GM18873 (cell line): ENCODE data around the gene LDLRAD3.

Experiments
- ATAC-seq: cut with Tn5 transposase; IDR thresholded peaks from one replicate; pipeline ENCODE4 v1.9.1; 2021; ENCODE audit warnings: mild to moderate bottlenecking, moderate library complexity, moderate number of reproducible peaks; ENCODE audit not compliant: unreplicated experiment, low FRiP score

LDLRAD3 gene

DNA sequence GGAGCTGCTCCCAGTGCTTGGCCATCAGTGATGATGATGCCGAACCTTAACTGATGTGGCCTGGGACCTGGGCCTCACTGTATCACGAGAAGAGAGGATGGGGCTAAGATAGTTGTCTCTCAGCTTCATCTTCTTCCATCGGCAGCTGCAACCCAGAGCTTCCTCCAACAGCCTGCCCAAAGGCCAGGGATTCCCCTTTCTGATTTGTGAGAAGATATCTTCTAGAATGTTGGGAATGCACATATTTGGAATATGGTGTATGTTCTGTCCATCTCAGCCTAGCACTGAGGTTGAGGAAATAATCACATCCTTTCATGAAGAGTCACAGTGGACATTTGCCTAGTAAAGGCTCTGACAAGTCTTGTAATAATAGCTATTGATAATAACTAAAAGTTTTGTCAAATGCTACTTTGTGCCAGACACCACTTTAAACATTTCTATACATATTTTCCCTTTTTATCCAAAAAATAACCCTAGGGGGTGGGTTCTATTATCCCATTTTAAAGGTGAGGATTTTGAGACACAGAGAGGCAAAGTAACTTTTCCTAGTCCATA lies 272.3 kb downstream of the LDLRAD3 start:
- ATAC-seq, result no peak

DNA sequence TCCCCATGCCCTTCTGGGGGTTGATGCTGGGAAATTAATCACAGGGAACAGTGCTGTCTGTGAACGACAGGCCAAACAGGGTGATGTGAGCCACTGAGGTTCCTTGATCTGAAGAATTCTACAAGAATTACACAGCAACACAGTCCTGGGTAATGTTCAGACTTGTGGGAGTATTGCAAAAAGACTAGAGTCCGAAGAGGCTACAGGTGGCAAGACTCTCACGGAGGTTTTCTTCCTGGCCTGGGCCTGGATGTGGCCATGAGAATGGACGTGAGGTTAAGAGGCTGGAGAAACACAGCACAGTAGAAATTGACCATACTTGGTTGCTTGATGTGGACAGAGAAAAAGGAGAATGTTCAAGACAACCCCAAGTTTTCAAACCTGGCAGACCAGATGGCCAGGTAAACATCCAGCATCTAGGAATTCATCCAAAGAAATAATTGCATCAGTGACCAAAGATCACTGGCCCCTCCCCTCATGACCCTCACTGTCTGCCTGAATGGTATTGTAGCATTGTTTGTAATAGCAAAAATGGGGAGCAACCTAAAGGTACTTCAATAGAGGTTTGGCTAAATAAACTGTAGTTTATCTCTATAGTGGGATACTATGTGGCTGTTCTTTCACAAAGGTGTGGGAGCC lies 274.5 kb downstream of the LDLRAD3 start:
- no peak for ATAC-seq

DNA sequence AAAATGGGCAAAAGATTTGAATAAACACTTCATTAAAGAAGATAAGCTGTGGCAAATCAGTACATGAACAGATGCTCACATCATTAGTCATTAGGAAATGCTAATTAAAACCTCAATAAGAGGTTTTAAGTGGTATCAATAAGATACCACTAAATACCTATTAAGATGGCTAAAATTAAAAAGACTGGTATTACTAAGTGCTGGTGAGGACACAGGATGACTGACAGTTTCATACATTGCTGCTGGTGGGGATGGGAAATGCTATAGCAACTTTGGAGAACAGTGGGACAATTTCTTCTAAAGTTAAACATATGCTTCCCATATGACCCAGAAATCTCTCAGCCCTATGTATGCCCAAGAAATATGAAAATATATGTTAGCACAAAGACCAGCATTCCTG lies 276.1 kb downstream of the LDLRAD3 start:
- no peak for ATAC-seq

DNA sequence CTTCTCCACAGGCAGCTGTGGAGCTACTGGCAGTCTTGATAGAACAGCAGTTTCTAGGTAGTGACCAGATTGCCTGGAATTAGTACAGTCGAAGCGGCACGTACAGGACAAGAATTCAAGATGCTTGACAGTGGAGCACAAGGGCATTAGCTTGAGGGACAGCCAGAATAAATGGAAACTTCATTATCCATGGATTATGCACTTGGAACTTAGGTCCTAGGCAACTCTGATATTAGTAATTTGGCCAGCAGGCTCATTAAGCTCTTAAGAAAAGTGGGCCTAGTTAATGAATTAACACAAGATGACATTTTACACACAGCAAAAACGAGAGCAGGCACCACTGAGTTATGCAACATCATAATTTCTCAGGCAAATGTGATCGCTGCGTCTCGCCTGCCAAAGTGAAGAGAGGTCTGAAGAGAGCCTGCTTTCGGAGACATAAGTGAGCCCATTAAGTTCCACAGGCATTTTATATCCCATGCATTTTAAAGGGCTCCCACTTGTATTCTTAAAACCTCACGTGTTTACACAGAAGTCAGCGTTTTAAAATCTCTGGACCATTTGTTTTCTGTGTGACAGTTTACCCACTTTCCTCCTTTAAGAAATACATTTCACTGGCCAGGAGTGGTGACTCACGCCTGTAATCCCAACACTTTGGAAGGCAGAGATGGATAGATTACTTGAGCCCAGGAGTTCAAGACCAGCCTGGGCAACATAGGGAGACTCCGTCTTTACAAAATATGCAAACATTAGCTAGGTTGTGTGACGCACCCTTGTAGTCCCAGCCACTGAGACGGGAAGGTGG lies 279.2 kb downstream of the LDLRAD3 start:
- ATAC-seq, result no peak

DNA sequence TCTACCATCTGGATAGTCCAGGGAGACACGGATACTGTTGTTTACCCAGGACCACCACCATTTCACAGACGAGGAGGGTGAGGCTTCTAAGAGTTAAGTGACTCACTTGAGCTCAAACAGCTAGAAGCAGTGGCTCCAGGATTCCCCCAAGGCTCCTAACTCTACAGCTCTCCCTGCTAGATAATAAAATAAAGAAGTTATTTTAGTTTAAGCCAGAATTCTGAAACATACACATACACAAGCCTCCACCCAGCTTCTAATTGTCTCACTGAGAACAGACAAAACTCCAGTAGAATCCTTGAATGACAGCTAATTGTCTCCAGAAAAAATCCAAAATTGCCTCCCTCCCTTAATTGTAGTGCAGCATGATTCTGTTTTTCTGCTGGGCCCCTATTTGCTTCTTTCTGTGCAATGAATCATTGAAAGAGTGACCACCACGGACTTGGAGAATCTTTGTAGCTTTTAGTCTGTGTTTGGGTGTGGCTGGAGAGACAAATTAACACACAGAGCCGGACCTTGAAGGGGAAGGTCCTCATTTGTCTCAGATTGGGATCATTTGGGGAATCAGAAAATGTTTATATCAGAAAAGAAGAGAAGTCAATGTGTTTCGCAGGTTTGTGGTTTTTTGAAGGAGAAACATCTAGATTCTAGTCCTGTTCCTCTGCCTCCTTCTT lies 280.5 kb downstream of the LDLRAD3 start:
- no peak for ATAC-seq

DNA sequence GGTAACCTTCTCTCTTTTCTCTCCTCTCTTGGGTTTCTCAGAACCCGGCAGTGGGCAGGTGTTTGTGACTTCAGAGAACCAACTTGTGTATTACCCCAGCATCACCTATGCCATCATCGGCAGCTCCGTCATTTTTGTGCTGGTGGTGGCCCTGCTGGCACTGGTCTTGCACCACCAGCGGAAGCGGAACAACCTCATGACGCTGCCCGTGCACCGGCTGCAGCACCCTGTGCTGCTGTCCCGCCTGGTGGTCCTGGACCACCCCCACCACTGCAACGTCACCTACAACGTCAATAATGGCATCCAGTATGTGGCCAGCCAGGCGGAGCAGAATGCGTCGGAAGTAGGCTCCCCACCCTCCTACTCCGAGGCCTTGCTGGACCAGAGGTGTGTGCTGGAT lies 283.2 kb downstream of the LDLRAD3 start:
- no peak for ATAC-seq

DNA sequence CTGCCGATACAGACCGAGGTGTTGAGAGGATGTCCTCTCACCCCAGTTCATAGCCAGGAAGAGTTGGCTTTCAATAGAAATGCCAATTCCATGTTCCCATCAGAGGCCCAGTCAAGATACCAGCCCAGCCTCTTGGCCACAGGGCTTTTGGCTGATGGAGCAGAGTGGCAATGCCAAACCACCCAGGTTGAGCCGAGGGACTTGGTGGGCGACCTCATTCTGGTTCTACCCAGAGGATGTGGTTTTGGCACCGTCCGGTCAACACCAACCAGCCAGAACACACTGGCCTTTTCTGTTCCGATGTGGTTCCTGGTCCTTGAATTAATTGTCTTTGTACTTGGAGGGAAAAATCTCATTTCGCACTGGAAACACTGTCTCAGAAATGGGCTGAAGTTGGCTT lies 284.8 kb downstream of the LDLRAD3 start:
- no peak for ATAC-seq

DNA sequence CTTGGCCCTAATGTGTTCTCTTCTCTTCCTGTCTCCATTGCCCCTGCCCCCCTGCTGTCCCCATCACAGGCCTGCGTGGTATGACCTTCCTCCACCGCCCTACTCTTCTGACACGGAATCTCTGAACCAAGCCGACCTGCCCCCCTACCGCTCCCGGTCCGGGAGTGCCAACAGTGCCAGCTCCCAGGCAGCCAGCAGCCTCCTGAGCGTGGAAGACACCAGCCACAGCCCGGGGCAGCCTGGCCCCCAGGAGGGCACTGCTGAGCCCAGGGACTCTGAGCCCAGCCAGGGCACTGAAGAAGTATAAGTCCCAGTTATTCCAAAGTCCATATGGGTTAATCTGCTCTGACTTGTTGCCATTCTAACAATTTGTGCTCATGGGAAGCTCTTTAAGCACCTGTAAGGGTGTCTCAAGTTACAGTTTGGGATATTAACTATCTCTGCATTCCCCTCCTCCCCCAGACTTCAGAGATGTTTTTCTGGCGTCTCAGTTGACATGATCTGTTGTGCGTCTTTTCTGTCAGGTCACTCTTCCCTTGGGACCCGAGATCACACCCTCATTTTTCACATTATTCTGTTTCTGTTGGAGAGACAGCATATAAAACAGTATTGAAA lies 285.3 kb downstream of the LDLRAD3 start:
- ATAC-seq, result no peak

DNA sequence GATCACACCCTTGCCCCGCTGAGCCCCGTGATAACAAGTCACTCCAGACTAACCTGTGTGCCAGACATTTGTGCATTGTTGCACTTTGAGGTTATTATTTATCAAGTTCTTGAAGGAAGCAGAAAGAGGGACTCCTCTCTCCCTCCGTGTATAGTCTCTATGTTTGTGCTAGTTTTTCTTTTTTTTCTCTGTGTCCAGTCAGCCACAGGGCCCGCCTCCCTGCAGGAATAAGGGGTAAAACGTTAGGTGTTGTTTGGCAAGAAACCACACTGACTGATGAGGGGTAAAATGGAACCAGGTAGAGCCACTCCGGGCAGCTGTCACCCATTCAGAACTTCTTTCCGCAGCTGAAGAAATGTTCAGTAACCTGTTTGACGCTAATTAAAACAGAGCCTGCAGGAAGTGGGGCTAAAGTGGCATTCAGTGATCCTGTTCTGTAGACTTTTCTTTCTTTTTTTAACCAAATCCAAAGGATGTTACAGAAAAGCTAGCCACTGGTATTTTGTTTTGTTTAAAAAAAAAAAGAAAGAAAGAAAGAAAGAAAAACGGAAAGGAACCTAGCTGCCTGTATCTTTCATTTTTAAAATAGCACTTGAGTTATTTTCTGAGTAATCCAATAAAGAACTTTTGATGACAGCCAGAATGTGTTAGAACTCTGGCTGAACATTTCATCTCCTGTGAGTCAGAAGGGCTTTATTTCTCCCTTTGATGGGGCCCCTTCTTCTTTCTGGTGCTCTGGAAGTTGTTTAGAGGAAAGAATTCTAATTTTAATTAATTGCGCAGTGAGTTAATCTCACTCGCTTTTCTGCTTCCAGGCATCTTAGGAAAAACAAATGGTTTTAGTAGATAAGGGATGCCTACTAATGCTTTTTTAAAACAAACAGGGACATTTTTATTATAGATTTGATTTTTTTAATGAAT lies 287.2 kb downstream of the LDLRAD3 start:
- ATAC-seq, result no peak

DNA sequence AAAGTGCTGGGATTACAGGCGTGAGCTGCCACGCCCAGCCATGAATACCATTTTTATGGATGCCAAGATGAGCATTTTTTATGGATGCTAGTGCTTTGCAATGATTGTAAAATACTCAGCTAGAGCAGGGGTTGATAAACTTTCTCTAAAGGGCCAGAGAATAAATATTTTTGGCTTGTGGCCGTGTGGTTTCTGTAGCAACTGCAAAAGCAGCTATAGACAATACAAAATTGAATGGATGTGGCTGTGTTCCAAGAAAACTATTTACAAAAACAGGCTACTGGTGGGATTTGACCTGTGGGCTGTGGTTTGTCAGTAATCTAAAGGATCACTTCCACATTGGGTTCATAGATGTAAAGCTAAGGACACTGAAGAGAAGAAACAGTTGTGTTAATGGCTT lies 289.3 kb downstream of the LDLRAD3 start:
- no peak for ATAC-seq

DNA sequence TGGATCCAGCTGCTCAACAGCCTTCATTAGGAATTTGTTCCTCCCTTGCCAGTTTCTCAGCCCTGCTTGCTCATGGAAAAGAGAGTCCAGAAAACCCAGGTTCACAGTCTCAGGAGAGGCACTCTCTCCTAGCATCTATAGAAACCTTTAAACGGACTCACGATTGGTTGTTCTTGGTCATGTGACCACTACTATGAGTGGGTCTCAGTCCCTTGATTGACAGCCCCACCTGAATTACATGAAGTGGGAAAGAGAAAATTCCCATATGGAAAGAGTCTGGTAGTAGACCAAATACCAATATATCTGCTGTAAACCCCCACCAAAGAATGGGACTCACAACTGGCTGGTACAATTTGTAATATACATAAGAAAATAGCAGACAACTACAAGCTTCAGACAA lies 291.0 kb downstream of the LDLRAD3 start:
- ATAC-seq, result no peak

DNA sequence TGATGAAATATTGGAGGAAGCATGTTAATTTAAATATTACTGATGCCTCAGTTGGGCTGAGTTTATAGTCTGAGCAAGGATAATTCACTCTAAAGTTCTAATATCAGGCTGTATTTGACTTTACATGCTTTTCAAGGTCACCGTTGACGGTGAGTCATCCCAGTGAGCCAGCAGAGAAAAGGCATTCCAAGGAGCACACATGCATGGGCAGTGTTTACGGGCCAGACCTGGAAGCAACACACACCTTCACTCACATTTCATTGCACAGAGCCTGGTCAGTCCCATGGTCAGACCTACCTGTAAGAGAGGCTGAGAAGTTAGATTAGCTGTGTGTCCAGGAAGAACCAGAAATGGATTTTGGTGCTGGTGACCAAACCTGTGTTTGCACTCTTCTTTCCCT lies 291.9 kb downstream of the LDLRAD3 start:
- no peak for ATAC-seq

DNA sequence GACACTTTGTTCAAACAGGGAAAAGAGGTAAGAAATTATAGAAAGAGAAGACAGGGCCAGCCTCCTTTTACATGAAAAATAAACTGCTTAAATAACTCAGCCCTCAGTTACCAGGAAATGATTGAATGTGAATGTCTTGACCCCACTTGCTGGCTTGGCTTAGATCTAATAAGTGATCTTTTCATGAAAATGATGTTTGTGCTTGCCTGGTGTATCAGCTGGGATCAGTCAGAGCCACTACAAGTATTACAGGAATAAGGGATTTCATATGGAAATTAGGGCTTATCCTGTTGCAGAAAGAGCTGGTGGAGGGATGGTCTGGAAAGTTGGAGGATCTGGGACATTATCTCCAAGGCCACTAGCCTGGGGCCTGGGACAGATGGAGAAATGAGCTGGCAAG lies 293.5 kb downstream of the LDLRAD3 start:
- no peak for ATAC-seq

DNA sequence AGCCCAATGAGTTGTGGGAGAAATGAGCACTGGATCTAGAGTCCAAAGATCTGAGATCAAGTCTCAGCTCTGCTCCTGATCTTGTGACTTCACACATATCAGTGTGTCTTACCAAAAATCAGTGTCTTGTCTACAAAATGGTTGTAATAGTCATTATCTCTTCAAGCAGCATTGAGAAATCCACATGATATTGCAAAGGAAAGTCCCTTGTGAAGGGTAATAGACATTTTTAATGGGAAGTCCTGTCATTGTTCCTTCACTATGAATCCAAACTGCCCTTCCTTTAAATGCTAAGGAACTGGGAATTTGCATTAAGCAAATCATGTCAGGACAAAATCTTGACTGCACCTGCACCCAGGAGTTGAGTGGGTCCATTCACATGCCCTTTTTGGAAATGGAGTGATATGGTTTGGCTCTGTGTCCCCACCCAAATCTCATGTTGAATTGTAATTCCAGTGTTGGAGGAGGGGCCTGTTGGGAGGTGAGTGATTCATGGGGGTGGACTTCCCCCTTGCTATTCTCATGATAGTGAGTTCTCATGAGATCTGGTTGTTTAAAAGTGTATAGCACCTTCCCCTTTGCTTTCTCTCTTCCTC lies 294.3 kb downstream of the LDLRAD3 start:
- no peak for ATAC-seq

DNA sequence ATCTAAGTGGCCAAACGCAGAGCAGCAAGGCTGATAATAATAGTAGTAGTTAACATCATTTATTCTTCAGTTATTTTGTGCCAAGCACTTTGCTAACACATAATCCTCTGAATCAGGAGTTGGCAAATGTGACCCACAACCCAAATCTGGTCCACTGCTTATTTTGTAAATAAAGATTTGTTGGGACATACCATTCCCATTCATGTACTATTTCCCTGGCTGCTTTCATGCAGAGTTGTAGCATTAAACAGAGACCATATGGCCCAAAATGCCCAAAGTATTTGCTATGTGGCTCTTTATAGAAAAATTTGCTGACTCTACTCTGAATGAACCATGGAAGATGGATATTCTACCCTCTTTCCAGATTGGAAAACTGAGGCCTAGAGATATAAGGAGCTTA lies 295.0 kb downstream of the LDLRAD3 start:
- ATAC-seq, result no peak

DNA sequence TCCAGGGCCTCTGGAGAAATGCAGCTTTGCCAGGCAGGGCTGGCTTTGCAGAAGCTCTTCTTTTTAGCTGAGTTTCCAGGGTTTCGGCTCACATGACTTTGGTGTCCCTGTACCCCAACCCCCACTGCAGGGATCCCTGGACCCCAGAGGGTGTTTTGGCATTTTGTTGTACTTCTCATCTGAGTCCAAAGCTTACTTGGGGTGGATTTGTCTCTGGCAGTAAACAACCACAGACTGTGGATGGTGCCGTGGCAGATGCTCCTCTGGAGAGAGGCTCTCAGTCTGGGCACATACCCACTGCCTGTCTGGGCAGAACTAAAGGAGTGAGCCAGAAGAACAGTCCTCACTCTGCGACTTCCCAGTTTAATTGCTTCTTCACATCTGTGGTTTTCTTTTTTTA lies 295.8 kb downstream of the LDLRAD3 start:
- no peak for ATAC-seq

DNA sequence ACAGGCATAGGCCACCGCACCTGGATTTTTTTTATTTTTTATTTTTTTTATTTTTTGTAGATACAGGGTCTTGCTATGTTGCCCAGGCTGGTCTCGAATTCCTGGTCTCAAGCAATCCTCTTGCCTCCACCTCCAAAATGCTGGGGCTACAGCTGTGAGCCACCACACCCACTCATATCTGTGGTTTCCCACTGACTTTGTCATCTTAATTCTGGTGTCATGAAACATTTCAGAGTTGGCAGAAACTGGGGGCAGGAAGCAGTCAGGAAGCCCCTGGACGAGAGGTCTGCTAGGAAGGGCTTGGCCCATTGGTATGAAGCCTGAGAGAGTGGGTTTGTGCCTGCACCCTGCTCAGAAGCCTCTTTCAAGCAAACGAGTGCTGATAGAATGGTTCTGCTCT lies 296.3 kb downstream of the LDLRAD3 start:
- ATAC-seq, result no peak

DNA sequence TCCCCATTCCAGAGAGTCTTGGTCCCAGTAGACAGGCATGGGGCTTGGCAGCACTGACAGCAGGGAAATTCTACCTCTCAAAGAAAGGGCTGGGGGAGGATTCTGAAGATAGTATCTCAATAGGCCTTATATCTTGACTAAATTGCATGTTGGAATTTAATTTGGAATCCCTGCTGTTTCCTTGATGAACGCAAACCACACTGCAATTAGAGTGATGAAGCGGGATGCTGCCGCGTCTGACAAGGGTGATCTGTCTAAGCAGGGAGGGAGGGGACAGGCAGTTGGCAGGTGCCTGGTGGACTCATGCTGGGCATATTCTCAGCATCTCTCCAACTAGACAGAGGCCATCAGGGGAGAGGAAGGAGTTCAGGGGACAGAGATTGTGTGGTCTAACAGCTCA lies 296.9 kb downstream of the LDLRAD3 start:
- no peak for ATAC-seq

DNA sequence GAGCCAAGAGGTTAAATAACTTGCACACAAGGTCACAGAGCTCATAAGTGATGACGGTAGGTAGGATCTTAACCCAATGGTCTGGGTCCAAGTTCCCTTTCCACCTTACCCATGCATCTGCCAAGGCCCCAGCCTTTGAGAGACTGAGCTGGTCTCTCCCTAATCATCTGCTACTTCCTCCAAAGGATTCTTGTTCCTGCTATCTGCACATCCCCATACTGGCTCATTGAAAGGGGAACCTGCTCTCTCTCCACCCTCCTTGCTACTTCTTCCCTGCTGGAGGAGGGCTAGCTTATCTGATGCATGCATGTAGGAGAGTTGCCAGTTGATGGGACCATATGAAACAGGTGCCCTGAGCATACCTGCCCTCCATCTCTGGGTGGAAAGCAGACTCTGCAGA lies 297.6 kb downstream of the LDLRAD3 start:
- no peak for ATAC-seq

DNA sequence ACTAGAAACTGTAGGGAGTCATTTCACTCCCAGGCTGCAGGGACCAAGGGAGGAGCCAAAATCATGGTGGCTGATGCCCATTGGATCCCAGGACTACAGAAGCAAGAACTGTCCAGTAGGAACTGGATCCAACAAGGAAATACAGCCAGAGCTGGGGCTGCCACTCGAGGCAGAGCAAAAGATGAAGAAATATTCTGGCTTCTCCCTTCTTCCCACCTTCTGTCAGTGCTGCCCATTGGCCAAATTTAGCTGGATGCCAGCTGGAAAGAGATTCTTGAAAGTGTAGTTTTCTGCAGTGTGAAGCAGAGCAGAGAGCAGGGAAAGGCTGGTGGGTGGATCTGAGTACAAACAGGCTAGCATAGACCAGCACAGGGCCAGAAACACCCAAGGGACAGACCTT lies 299.8 kb downstream of the LDLRAD3 start:
- no peak for ATAC-seq
